ENCODE results near the gene DDB1.

Gene DDB1

GRCh38 chr11:61370349-61371005 lies 37.6 kb upstream of the DDB1 start:
- Histone ChIP-seq H3K36me3 (ENCODE audit: insufficient read depth, low read length) (peaks cover 99% of the 10 kb centered on the region), H3K4me1 (ENCODE audit: insufficient read depth, low read length, severe bottlenecking) (no peaks in the 10 kb centered on the region), H2AFZ (ENCODE audit: low read length) (no peak overlapping the region), H3F3A (ENCODE audit: insufficient read depth, low read length) (no peaks in the 10 kb centered on the region), H4K20me1 (ENCODE audit: insufficient read depth, low read length) (no peaks in the 10 kb centered on the region), H3K4me3 (ENCODE audit: low read depth, low read length, poor library complexity, severe bottlenecking) (no peak overlapping the region), H3K9ac (ENCODE audit: low read length) (no peak overlapping the region), H3K9me2 (ENCODE audit: low read depth, low read length) (no peaks in the 10 kb centered on the region), H3K4me2 (ENCODE audit: low read length) (no peak overlapping the region), H3K27ac (ENCODE audit: low read depth, low read length, poor library complexity, severe bottlenecking) (no peak overlapping the region), H3K9me3 (ENCODE audit: low read length) (peaks cover 6% of the 10 kb centered on the region; the same call in 1 of the 2 replicates), H3K79me2 (ENCODE audit: insufficient read depth, low read length) (no peaks in the 10 kb centered on the region), H3K27me3 (ENCODE audit: insufficient read depth, low read length) (no peaks in the 10 kb centered on the region)
- TF ChIP-seq EZH2 (IDR thresholded peaks at IDR 0.05; ENCODE audit: borderline replicate concordance, low read length): no peak
- no peak for TF ChIP-seq CTCF (IDR thresholded peaks at IDR 0.05; ENCODE audit: low read length)

- no peaks in the 10 kb centered on the region for H3K79me2 ChIP-seq (ENCODE audit: insufficient read depth, low read length)
- no peak overlapping the region for H3K4me3 ChIP-seq (ENCODE audit: low read depth, low read length, poor library complexity, severe bottlenecking)
- no peaks in the 10 kb centered on the region for H3K9me2 ChIP-seq (ENCODE audit: low read depth, low read length)
- H3K9ac ChIP-seq (ENCODE audit: low read length): no peak overlapping the region
- peaks cover 6% of the 10 kb centered on the region; the same call in 1 of the 2 replicates for H3K9me3 ChIP-seq (ENCODE audit: low read length)
- no peaks in the 10 kb centered on the region for H4K20me1 ChIP-seq (ENCODE audit: insufficient read depth, low read length)
- no peak overlapping the region for H3K27ac ChIP-seq (ENCODE audit: low read depth, low read length, poor library complexity, severe bottlenecking)
- no peak overlapping the region for H3K4me2 ChIP-seq (ENCODE audit: low read length)
- H3K27me3 ChIP-seq (ENCODE audit: insufficient read depth, low read length): no peaks in the 10 kb centered on the region
- no peaks in the 10 kb centered on the region for H3F3A ChIP-seq (ENCODE audit: insufficient read depth, low read length)
- H3K4me1 ChIP-seq (ENCODE audit: insufficient read depth, low read length, severe bottlenecking): no peaks in the 10 kb centered on the region
- TF ChIP-seq CTCF (IDR thresholded peaks at IDR 0.05; ENCODE audit: low read length) (no peak), EZH2 (IDR thresholded peaks at IDR 0.05; ENCODE audit: borderline replicate concordance, low read length) (no peak)
- H2AFZ ChIP-seq (ENCODE audit: low read length): no peak overlapping the region
- H3K36me3 ChIP-seq (ENCODE audit: insufficient read depth, low read length): peaks cover 97% of the 10 kb centered on the region
Observed at GRCh38 chr11:61369372-61370348, 36.8 kb upstream of the DDB1 start.

DNA sequence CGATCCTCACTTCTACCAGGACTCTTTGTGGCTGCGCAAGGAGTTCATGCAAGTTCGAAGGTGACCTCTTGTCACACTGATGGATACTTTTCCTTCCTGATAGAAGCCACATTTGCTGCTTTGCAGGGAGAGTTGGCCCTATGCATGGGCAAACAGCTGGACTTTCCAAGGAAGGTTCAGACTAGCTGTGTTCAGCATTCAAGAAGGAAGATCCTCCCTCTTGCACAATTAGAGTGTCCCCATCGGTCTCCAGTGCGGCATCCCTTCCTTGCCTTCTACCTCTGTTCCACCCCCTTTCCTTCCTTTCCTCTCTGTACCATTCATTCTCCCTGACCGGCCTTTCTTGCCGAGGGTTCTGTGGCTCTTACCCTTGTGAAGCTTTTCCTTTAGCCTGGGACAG lies 35.7 kb upstream of the DDB1 start:
- Histone ChIP-seq H3K27me3 (ENCODE audit: insufficient read depth, low read length) (no peaks in the 10 kb centered on the region), H3K27ac (ENCODE audit: low read depth, low read length, poor library complexity, severe bottlenecking) (no peak overlapping the region), H3F3A (ENCODE audit: insufficient read depth, low read length) (no peaks in the 10 kb centered on the region), H3K36me3 (ENCODE audit: insufficient read depth, low read length) (peaks cover 98% of the 10 kb centered on the region), H2AFZ (ENCODE audit: low read length) (no peak overlapping the region), H4K20me1 (ENCODE audit: insufficient read depth, low read length) (no peaks in the 10 kb centered on the region), H3K9ac (ENCODE audit: low read length) (no peak overlapping the region), H3K4me2 (ENCODE audit: low read length) (no peak overlapping the region), H3K9me2 (ENCODE audit: low read depth, low read length) (no peaks in the 10 kb centered on the region), H3K79me2 (ENCODE audit: insufficient read depth, low read length) (peaks cover 5% of the 10 kb centered on the region; the same call in 1 of the 2 replicates), H3K4me3 (ENCODE audit: low read depth, low read length, poor library complexity, severe bottlenecking) (no peak overlapping the region), H3K9me3 (ENCODE audit: low read length) (peaks cover 6% of the 10 kb centered on the region; the same call in 1 of the 2 replicates), H3K4me1 (ENCODE audit: insufficient read depth, low read length, severe bottlenecking) (peaks cover 4% of the 10 kb centered on the region)
- TF ChIP-seq CTCF (IDR thresholded peaks at IDR 0.05; ENCODE audit: low read length): no peak
- no peak for TF ChIP-seq EZH2 (IDR thresholded peaks at IDR 0.05; ENCODE audit: borderline replicate concordance, low read length)

All from OCI-LY1 (cell line).